Ishikawa (cell line): Measurements from ENCODE around the gene TENT4A.

ENCODE experiments used
- CEBPB ChIP-seq: IDR thresholded peaks from 2 replicates; pipeline ENCODE4 v1.6.1; 2012
- EGR1 ChIP-seq: IDR thresholded peaks from 2 replicates; pipeline ENCODE4 v1.6.1; 2012
- EP300 ChIP-seq: IDR thresholded peaks from 2 replicates; pipeline ENCODE4 v1.6.1; 2012; ENCODE audit warnings: borderline replicate concordance
- RAD21 ChIP-seq: IDR thresholded peaks from 2 replicates; pipeline ENCODE4 v1.6.1; 2012; ENCODE audit warnings: low read depth
- TCF12 ChIP-seq: IDR thresholded peaks from 2 replicates; pipeline ENCODE4 v1.6.1; 2012; ENCODE audit warnings: low read depth
- ZBTB7A ChIP-seq: IDR thresholded peaks from 2 replicates; pipeline ENCODE4 v1.6.1; 2012; ENCODE audit warnings: low read depth

DNA sequence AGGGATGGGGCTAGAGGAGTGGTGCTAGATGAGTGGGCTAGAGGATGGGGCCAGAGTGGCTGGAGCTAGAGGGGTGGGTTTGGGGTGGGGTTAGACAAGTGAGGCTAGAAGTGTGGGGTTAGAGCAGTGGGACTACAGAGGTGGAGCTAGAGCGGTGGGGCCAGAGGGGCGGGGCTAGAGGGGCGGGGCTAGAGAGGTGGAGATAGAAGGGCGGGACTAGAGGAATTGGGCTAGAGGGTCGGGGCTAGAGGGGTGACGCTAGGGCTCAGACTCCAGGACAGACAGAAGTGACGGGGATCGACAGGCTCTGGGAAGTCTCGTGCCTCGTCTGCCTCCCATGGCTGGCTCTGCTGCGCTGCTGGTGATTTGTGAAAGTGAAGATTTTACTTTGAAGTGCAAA is 31.0 kb upstream of the TENT4A start:
- TF ChIP-seq TCF12 (no peak), ZBTB7A (no peak), EP300 (no peak), CEBPB (no peak), EGR1 (no peak), RAD21 (no peak)
